T-cell (primary cell): Measurements from ENCODE around the gene IMMP2L. TPM values are rescaled to one million over a fixed set of nuclear protein-coding genes. Genes with fewer than 3 reads are reported as not detected.

ENCODE experiments used
- ATAC-seq, 4 experiments: fragments of 200-7000 bp in 3 of 4; fragments of 150-1000 bp in 1 of 4; cut with Tn5 transposase; replicated peaks in 1 of 4; 1 replicate in 3 of 4; 2 replicates in 1 of 4; pipeline ENCODE4 v1.10.0; 2021; ENCODE audit warnings: moderate library complexity in 3 of 4, mild to moderate bottlenecking in 2 of 4, moderate number of reproducible peaks in 1 of 4
- CTCF ChIA-PET, 2 donors: fragments of 300-600 bp; sonication (Branson Sonifier 250); formaldehyde crosslinking; loops; one replicate each; lab custom pipeline; 2022; ENCODE audit warnings: antibody characterized with exemption in 2 of 2; lab: Charles Lee
- POLR2A ChIA-PET, 2 donors: fragments of 300-600 bp; sonication (Branson Sonifier 250); formaldehyde crosslinking; loops; one replicate each; lab custom pipeline; 2022; ENCODE audit warnings: antibody characterized with exemption in 2 of 2; lab: Charles Lee
- DNase-seq, 35 experiments: peaks; one replicate each; pipeline versions ENCODE4 v3.0.0 to v3.0.0-alpha.2; 2013 to 2023
- H3K27ac ChIP-seq: one replicate; pipeline ENCODE4 v1.5.1; 2013; ENCODE audit warnings: low read length
- H3K27me3 ChIP-seq, 2 experiments: replicated peaks in 1 of 2; 1 replicate in 1 of 2; 2 replicates in 1 of 2; pipeline versions ENCODE4 v1.6.1 to v1.7.0; 2013; ENCODE audit warnings: low read length in 1 of 2, mixed read lengths in 1 of 2; ENCODE audit not compliant: control insufficient read depth in 2 of 2, insufficient read depth in 2 of 2; ENCODE audit errors: extremely low read depth in 1 of 2
- H3K36me3 ChIP-seq, 2 donors: 1 replicate in 1 of 2; 2 replicates in 1 of 2; pipeline versions ENCODE4 v1.6.1 to v1.7.0; 2013; ENCODE audit warnings: low read length in 1 of 2; ENCODE audit not compliant: control insufficient read depth in 2 of 2, insufficient read depth in 1 of 2; ENCODE audit errors: extremely low read depth in 1 of 2
- H3K4me1 ChIP-seq, 2 experiments: 1 replicate in 1 of 2; 2 replicates in 1 of 2; pipeline versions ENCODE4 v1.6.1 to v1.7.0; 2013; ENCODE audit warnings: low read length in 2 of 2, mixed read lengths in 1 of 2; ENCODE audit not compliant: insufficient read depth in 2 of 2, control insufficient read depth in 1 of 2; ENCODE audit errors: extremely low read depth in 1 of 2
- H3K4me3 ChIP-seq, 2 donors: 1 replicate in 1 of 2; 2 replicates in 1 of 2; pipeline versions ENCODE4 v1.5.1 to v1.7.0; 2013; ENCODE audit warnings: mild to moderate bottlenecking in 2 of 2, low read length in 1 of 2, moderate library complexity in 1 of 2; ENCODE audit not compliant: control insufficient read depth in 1 of 2; ENCODE audit errors: extremely low read depth in 1 of 2
- H3K9me3 ChIP-seq: 2 replicates; pipeline ENCODE4 v1.7.0; 2013
- H3K27ac Mint-ChIP-seq, 2 donors: one replicate each; pipeline ENCODE4 v1.8.0; 2020 to 2021; ENCODE audit warnings: mild to moderate bottlenecking in 2 of 2, mixed read lengths in 2 of 2
- H3K27me3 Mint-ChIP-seq, 2 donors: one replicate each; pipeline ENCODE4 v1.8.0; 2021 to 2022; ENCODE audit warnings: mixed read lengths in 2 of 2
- H3K36me3 Mint-ChIP-seq: one replicate; pipeline ENCODE4 v1.8.0; 2021; ENCODE audit warnings: mixed read lengths
- H3K4me1 Mint-ChIP-seq, 3 donors: one replicate each; pipeline ENCODE4 v1.8.0; 2020 to 2022; ENCODE audit warnings: mixed read lengths in 3 of 3, mild to moderate bottlenecking in 1 of 3
- H3K4me3 Mint-ChIP-seq, 3 donors: one replicate each; pipeline ENCODE4 v1.8.0; 2020 to 2022; ENCODE audit warnings: mild to moderate bottlenecking in 3 of 3, mixed read lengths in 3 of 3, moderate library complexity in 3 of 3
- H3K9me3 Mint-ChIP-seq, 3 donors: one replicate each; pipeline ENCODE4 v1.8.0; 2020 to 2022; ENCODE audit warnings: mixed read lengths in 3 of 3
- WGBS: methylation state at CpG from one replicate; pipeline ENCODE4 v1.1.5; 2013; ENCODE audit warnings: missing lambda C conversion rate; ENCODE audit not compliant: insufficient coverage; 5-methylcytosine and 5-hydroxymethylcytosine counted together
- total RNA-seq, 35 experiments: library from RNA in 6 of 35; stranded (reverse) in 6 of 35; fragments of 120-200 nt in 1 of 35; gene quantifications; one replicate each; pipeline versions ENCODE4 v1.2.1 to v1.2.4 and lab custom pipeline; 2013 to 2026

Gene IMMP2L
- total RNA-seq, 5 donors from 2014 or later (not counting 1 experiment from before 2014, with no cell fraction given) = 14.1 to 27.3 (median 21.7) TPM

DNA sequence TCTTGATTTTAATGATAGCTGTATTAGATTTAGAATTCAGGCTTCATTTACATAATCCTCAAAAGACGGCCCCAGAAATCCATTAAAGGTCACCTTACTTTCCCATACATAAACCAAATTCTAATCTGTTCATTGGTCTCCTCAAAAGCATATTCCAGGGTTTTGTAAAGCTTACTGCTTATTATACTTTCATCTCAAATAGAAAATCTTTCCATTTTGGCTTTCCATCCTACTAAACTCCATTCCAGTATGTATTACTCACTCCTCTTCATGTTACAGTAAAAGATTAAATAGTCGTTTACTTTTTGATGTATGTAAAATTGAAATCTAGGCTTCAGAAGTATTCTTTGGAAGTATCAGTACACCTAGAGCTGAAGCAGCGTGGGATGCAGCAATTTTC, 614.9 kb downstream of the IMMP2L start:
- Mint-ChIP-seq H3K9me3 (no peaks in the 10 kb centered on the region), H3K36me3 (no peaks in the 10 kb centered on the region), H3K27me3 (no peaks in the 10 kb centered on the region), H3K27ac (no peak overlapping the region), H3K4me1 (peaks cover 3 to 19% (median 3%) of the 10 kb centered on the region in 3 donors), H3K4me3 (no peak overlapping the region)
- H3K27ac ChIP-seq = no peak overlapping the region
- DNase-seq (no peak), ATAC-seq (no peak)
- ChIA-PET POLR2A (interaction anchor here in 1 of 2 donors (0.6 kb wide), 1 partner anchor 193 kb away, joined by 3 read pairs; no protein-coding TSS in a partner anchor), CTCF (no interaction called here)
- no peaks in the 10 kb centered on the region for H3K4me1 ChIP-seq
- no peaks in the 10 kb centered on the region for H3K36me3 ChIP-seq
- WGBS = no CpG with 5 or more reads among the region's 3 CpGs
- H3K4me3 ChIP-seq = no peak overlapping the region
- H3K9me3 ChIP-seq = no peaks in the 10 kb centered on the region
- H3K27me3 ChIP-seq = no peaks in the 10 kb centered on the region

- 80% methylated on average over 2 of the region's 9 CpGs for WGBS
- H3K4me3 ChIP-seq = no peak overlapping the region
- no peak for DNase-seq
- no peaks in the 10 kb centered on the region for H3K27me3 ChIP-seq
- H3K27ac ChIP-seq = no peak overlapping the region
- no peak overlapping the region for H3K4me3 Mint-ChIP-seq
- no peaks in the 10 kb centered on the region for H3K9me3 Mint-ChIP-seq
- ATAC-seq = no peak
- no peaks in the 10 kb centered on the region for H3K36me3 Mint-ChIP-seq
- peaks cover 8 to 23% (median 11%) of the 10 kb centered on the region in 3 donors for H3K4me1 Mint-ChIP-seq
- no peaks in the 10 kb centered on the region for H3K27me3 Mint-ChIP-seq
- POLR2A ChIA-PET = interaction anchor here in 1 of 2 donors (0.6 kb wide), 1 partner anchor 84 kb away, joined by 3 read pairs; no protein-coding TSS in a partner anchor
- no peaks in the 10 kb centered on the region for H3K9me3 ChIP-seq
- no peak overlapping the region for H3K27ac Mint-ChIP-seq
- CTCF ChIA-PET = no interaction called here
- H3K36me3 ChIP-seq = no peaks in the 10 kb centered on the region
- peaks cover 0 to 3% of the 10 kb centered on the region in 2 experiments for H3K4me1 ChIP-seq
These were observed 617.2 kb downstream of the IMMP2L start for GRCh38 chr7:110944966-110945644.

- ATAC-seq (no peak), DNase-seq (no peak)
- peaks cover 6 to 16% (median 10%) of the 10 kb centered on the region in 3 donors for H3K4me1 Mint-ChIP-seq
- no peak overlapping the region for H3K27ac Mint-ChIP-seq
- H3K27me3 Mint-ChIP-seq = no peaks in the 10 kb centered on the region
- Histone ChIP-seq H3K27me3 (no peaks in the 10 kb centered on the region), H3K36me3 (no peaks in the 10 kb centered on the region), H3K4me1 (peaks cover 0 to 3% of the 10 kb centered on the region in 2 experiments), H3K27ac (no peak overlapping the region), H3K4me3 (no peak overlapping the region), H3K9me3 (no peaks in the 10 kb centered on the region)
- no peaks in the 10 kb centered on the region for H3K9me3 Mint-ChIP-seq
- H3K4me3 Mint-ChIP-seq = no peak overlapping the region
- ChIA-PET CTCF (no interaction called here), POLR2A (no interaction called here)
- WGBS = no CpG with 5 or more reads among the region's 7 CpGs
- no peaks in the 10 kb centered on the region for H3K36me3 Mint-ChIP-seq
These were observed 617.8 kb downstream of the IMMP2L start for GRCh38 chr7:110944448-110944847.

DNA sequence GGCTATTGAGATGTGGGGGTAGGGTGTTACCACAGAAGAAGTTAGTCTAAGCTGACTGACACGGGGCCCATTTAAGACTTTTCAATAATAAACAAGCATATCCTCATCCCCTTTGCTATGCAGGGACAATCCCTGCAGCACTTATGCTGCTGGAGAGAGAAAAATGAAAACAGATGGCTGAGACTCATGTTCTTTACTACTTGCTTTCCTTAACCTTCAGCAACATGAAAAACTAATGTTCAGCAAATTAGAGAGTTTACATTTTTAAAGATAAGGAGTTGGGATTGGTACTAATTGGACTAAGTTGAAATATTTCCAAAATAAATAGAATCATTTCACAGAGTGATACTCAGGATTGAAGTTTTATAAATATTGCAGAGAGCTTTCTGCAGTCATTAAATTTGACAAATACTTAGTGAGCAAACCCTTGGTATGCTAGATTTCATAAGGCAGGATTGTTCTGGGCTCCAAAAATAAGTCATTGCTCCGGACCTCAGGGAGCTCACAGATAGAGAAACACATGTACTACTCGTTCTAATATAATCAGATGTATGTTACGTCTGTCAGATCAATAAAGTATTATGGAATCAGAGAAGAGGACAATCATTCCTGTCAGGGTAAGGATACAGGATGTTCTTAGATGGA, 618.5 kb downstream of the IMMP2L start:
- ATAC-seq (no peak), DNase-seq (no peak)
- Mint-ChIP-seq H3K27ac (no peak overlapping the region), H3K27me3 (no peaks in the 10 kb centered on the region), H3K4me3 (no peak overlapping the region), H3K36me3 (no peaks in the 10 kb centered on the region), H3K4me1 (peaks cover 6 to 10% (median 10%) of the 10 kb centered on the region in 3 donors), H3K9me3 (no peaks in the 10 kb centered on the region)
- no peaks in the 10 kb centered on the region for H3K27me3 ChIP-seq
- POLR2A ChIA-PET = no interaction called here
- H3K9me3 ChIP-seq = no peaks in the 10 kb centered on the region
- CTCF ChIA-PET = no interaction called here
- no peaks in the 10 kb centered on the region for H3K36me3 ChIP-seq
- peaks cover 0 to 3% of the 10 kb centered on the region in 2 experiments for H3K4me1 ChIP-seq
- H3K4me3 ChIP-seq = no peak overlapping the region
- no CpG with 5 or more reads among the region's 4 CpGs for WGBS
- no peak overlapping the region for H3K27ac ChIP-seq

- Histone ChIP-seq H3K4me3 (no peak overlapping the region), H3K27me3 (no peaks in the 10 kb centered on the region), H3K36me3 (no peaks in the 10 kb centered on the region), H3K9me3 (no peaks in the 10 kb centered on the region), H3K4me1 (peaks cover 0 to 3% of the 10 kb centered on the region in 2 experiments), H3K27ac (no peak overlapping the region)
- WGBS = no CpG with 5 or more reads among the region's 3 CpGs
- POLR2A ChIA-PET = no interaction called here
- DNase-seq (no peak), ATAC-seq (no peak)
- no peak overlapping the region for H3K27ac Mint-ChIP-seq
- no peak overlapping the region for H3K4me3 Mint-ChIP-seq
- H3K9me3 Mint-ChIP-seq = no peaks in the 10 kb centered on the region
- H3K36me3 Mint-ChIP-seq = no peaks in the 10 kb centered on the region
- H3K27me3 Mint-ChIP-seq = no peaks in the 10 kb centered on the region
- CTCF ChIA-PET = interaction anchor here in 1 of 2 donors (0.6 kb wide), 1 partner anchor 133 kb away, joined by 4 read pairs; no protein-coding TSS in a partner anchor
- H3K4me1 Mint-ChIP-seq = peaks cover 6 to 10% (median 7%) of the 10 kb centered on the region in 3 donors
These were observed 620.9 kb downstream of the IMMP2L start for GRCh38 chr7:110941385-110941784.

DNA sequence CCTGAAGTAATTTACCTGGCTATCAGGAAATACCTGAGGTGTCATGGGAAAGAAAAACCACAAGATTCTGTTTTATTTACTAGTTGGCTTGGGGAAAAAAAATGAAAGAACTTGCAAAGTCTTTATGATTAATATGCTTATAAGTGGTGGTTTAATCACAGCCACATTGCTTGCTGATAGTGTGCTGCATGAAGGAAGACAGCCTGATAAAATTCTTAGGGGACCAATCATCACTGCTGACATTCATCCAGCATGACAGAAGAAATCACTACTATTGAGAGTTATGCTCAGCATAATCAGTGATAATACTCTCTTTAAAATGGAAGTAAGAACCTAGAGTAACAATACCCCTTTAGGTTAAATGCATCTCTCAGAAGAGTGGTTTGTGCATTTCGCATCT, 621.5 kb downstream of the IMMP2L start:
- Histone ChIP-seq H3K27me3 (no peaks in the 10 kb centered on the region), H3K4me1 (peaks cover 0 to 3% of the 10 kb centered on the region in 2 experiments), H3K9me3 (no peaks in the 10 kb centered on the region), H3K4me3 (no peak overlapping the region), H3K27ac (no peak overlapping the region), H3K36me3 (no peaks in the 10 kb centered on the region)
- H3K27me3 Mint-ChIP-seq = no peaks in the 10 kb centered on the region
- no peak overlapping the region for H3K4me3 Mint-ChIP-seq
- no CpG with 5 or more reads among the region's 1 CpG for WGBS
- H3K4me1 Mint-ChIP-seq = peaks cover 6 to 10% (median 7%) of the 10 kb centered on the region in 3 donors
- H3K36me3 Mint-ChIP-seq = no peaks in the 10 kb centered on the region
- ATAC-seq (no peak), DNase-seq (no peak)
- no peaks in the 10 kb centered on the region for H3K9me3 Mint-ChIP-seq
- no peak overlapping the region for H3K27ac Mint-ChIP-seq
- POLR2A ChIA-PET = interaction anchor here in 1 of 2 donors (0.7 kb wide), 1 partner anchor 858 kb away, joined by 3 read pairs; no protein-coding TSS in a partner anchor
- CTCF ChIA-PET = no interaction called here
